GM10266 (cell line): ENCODE results near the gene MAML2.

Experiments
- DNase-seq: peaks from one replicate; pipeline ENCODE4 v3.0.0; 2012; ENCODE audit errors: extremely low spot score
- TF ChIP-seq, protein P1 (sequence below): IDR thresholded peaks from 2 replicates; pipeline ENCODE4 v1.5.1; 2012; ENCODE audit warnings: mild to moderate bottlenecking, low read depth; ENCODE audit not compliant: control insufficient read depth, insufficient read depth; ENCODE audit errors: missing control alignments

The MAML2 gene

DNA sequence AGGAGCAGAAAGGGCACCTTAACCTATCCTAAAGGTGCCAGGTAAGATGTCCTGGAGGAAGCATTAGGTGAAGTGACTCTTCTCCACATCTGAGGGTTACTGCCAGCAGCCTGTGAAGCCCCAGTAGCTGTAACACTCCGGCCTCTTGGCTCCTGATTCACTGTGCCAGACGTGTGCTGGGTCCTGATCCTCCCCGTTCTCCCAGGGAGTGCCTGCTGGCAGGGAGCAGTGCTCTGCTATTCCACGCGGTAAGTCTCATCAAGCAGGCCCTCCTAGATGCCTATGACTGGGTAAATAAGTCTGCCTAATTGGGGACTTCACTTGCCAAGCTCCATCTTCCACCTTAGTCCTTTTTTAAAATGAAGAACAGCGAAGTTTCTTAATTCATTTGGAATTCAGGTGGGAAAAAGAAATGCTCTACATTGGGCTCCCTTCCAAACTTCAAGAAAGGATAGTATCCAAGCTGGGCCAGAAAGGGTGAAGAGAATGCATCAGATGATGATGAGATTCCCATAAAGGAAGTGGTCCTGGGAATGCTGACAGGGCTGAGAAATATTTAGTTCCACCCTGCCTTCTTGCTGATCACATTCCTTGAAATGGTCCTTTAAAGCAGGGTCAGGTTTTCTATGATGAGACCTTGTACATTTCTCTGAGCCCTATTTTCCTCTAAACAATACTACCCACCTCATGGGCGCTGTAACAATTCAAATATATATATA lies 188.0 kb downstream of the MAML2 start:
- DNase-seq, result no peak
- TF ChIP-seq, protein P1, sequence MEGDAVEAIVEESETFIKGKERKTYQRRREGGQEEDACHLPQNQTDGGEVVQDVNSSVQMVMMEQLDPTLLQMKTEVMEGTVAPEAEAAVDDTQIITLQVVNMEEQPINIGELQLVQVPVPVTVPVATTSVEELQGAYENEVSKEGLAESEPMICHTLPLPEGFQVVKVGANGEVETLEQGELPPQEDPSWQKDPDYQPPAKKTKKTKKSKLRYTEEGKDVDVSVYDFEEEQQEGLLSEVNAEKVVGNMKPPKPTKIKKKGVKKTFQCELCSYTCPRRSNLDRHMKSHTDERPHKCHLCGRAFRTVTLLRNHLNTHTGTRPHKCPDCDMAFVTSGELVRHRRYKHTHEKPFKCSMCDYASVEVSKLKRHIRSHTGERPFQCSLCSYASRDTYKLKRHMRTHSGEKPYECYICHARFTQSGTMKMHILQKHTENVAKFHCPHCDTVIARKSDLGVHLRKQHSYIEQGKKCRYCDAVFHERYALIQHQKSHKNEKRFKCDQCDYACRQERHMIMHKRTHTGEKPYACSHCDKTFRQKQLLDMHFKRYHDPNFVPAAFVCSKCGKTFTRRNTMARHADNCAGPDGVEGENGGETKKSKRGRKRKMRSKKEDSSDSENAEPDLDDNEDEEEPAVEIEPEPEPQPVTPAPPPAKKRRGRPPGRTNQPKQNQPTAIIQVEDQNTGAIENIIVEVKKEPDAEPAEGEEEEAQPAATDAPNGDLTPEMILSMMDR, result no peak

DNA sequence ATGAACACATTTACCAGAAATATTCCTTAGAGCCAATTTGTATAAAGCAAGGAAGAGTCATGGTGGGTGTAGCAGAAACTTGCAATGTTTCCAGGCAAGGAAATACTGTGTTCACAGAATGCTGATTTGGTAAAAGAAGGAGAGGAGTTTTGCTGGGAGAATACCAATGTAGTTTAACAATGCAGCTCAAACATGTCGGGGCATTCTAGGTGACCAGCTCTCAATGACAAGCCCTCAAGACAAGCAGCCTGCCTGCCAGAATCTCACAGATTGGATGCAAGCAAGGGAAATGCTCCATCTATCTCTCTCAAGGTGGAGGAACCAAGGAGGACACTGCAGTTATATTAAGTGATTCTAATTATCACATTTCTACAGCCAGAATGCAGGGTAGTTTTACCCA lies 190.4 kb downstream of the MAML2 start:
- TF ChIP-seq, protein P1, result no peak
- no peak for DNase-seq

DNA sequence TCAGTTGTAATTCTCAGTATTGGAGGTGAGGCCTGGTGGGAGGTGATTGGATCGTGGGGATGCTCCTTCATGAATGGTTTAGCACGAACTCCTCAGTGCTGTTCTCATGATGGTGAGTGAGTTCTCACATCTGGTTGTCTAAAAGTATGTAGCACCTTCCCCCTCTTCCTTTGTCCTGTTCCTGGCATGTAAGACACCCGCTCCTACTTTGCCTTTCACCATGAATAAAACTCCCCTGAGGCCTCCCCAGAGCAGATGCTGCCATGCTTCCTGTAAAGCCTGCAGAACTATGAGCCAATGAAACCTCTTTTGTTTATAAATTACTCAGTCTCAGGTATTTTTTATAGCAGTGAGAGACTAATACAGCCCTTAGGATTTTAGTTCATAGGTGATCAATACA lies 191.5 kb downstream of the MAML2 start:
- DNase-seq, result no peak
- TF ChIP-seq, protein P1, result no peak

DNA sequence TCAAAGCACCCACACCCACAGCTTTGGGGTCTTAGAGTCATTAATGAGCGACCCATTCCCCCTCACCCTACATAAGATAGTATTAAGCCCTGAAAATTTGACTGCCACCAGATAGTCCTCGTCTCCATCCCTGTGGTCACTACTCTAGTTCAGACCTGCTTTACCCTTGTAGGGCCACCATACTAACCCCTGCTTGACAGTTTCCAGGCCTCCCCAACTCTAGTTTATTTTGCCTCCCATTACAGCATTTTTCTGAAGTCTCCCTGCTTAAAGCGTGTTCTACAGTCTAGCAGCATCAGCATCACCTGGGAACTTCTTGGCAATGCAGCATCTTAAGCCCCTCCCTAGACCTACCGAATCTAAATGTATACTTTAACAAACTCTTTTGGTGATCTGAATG lies 192.4 kb downstream of the MAML2 start:
- TF ChIP-seq, protein P1, result no peak
- DNase-seq, result no peak

DNA sequence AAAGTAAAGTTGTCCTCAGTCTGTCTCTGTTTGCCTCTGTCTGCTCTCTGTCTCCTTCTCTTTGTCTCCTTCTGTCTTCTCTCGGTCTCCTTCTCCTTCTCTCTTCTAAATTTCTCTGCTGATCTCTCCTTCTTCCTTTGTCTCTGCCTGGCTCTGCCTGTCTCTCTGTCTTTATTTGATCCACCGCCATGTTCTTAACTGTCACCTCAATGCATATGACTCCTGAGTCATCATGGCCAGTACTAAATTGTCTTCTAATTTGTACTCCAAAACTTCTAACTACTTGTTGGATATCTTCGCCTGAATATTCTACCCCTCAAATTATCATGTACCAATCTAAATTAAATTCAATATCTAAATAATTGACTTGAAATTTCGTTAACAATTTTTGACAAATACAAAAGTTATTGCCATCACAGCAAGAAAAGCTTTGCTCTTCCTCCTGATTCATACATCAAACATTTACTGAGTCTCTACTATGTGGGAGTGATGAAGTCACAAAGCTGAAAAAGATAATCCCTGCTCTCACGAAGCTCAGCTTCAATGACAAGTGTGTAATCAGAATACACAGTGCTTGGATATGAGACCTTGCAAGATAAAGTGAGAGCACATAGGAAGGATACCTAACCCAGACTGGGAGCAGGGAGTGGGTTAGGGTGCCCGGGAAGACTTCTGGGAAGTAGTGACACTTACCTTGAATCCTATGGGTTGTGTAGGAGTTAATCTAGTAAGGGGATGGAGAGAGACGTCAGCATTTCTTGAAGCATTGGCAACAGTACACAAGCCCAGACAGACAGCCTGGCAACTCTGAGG lies 193.0 kb downstream of the MAML2 start:
- TF ChIP-seq, protein P1, result no peak
- DNase-seq, result no peak

DNA sequence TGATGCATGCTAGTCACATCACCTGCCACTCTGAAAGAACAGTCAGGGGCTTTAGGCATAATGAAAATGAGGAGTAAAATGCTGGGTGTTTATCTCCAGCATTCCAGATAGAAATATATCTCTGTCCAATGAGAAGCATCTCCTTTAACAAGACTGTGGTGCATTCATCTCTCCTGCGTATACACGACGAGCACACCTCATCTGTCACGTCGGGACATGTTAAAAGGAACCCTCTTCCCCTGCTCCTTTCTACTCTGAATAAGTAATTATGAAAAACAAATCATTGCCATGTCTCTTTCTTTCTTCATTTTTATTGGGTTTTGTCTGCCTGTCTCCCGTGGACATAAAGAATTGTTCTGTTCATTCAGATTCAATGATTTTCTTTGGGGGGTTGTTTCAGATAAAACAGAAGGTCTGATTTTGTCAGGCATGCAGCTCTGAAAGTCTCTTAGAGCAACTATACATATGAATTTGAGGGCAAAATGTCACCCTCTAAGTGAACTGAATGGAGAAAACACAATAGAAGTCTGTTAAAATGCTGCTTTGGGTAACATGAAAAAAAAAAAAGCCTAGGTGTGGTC lies 195.0 kb downstream of the MAML2 start:
- TF ChIP-seq, protein P1, result no peak
- no peak for DNase-seq
